WTC11 (cell line): ENCODE results near the gene GATAD2A. TPM values are rescaled to one million over a fixed set of nuclear protein-coding genes. Genes with fewer than 3 reads are reported as not detected.

Source experiments
- EMX1 ChIP-seq: fragments of 250-450 bp; sonication (Bioruptor Pico); IDR thresholded peaks from 2 replicates; pipeline ENCODE4 v1.8.0; 2021; ENCODE audit warnings: mild to moderate bottlenecking
- FOXJ3 ChIP-seq: sonication (generic); formaldehyde crosslinking; IDR thresholded peaks from 2 replicates; pipeline ENCODE4 v1.9.0; 2021; ENCODE audit warnings: missing genetic modification reagents, mild to moderate bottlenecking, borderline replicate concordance
- HMGA2 ChIP-seq: fragments of 250-450 bp; sonication (Bioruptor Pico); IDR thresholded peaks from 2 replicates; pipeline ENCODE4 v1.4.0; 2021; ENCODE audit warnings: mild to moderate bottlenecking, moderate library complexity
- JUN ChIP-seq: sonication (generic); formaldehyde crosslinking; IDR thresholded peaks from 2 replicates; pipeline ENCODE4 v1.8.0; 2023; ENCODE audit warnings: mild to moderate bottlenecking, missing genetic modification reagents
- MXD4 ChIP-seq: fragments of 250-450 bp; sonication (Bioruptor Pico); IDR thresholded peaks from 2 replicates; pipeline ENCODE4 v1.8.0; 2021; ENCODE audit warnings: mild to moderate bottlenecking, moderate library complexity, borderline replicate concordance
- NFATC4 ChIP-seq: fragments of 250-450 bp; sonication (Bioruptor Pico); IDR thresholded peaks from 2 replicates; pipeline ENCODE4 v1.9.0; 2021; ENCODE audit warnings: mild to moderate bottlenecking
- NFE2L1 ChIP-seq: sonication (generic); formaldehyde crosslinking; IDR thresholded peaks from 2 replicates; pipeline ENCODE4 v1.8.1; 2023; ENCODE audit warnings: missing genetic modification reagents
- NR2C2 ChIP-seq: sonication (generic); formaldehyde crosslinking; IDR thresholded peaks from 2 replicates; pipeline ENCODE4 v1.8.0; 2022; ENCODE audit warnings: mild to moderate bottlenecking, missing genetic modification reagents
- NR3C1 ChIP-seq: sonication (generic); formaldehyde crosslinking; conservative IDR thresholded peaks from 2 replicates; pipeline ENCODE4 v1.8.1; 2023; ENCODE audit warnings: low read depth, mild to moderate bottlenecking, missing genetic modification reagents
- PRRX2 ChIP-seq: fragments of 250-450 bp; sonication (Bioruptor Pico); IDR thresholded peaks from 2 replicates; pipeline ENCODE4 v1.8.0; 2021; ENCODE audit warnings: mild to moderate bottlenecking
- RELA ChIP-seq: sonication (generic); formaldehyde crosslinking; IDR thresholded peaks from 2 replicates; pipeline ENCODE4 v1.8.1; 2022; ENCODE audit warnings: missing genetic modification reagents, mild to moderate bottlenecking, borderline replicate concordance
- SOX15 ChIP-seq: fragments of 250-450 bp; sonication (Bioruptor Pico); IDR thresholded peaks from 2 replicates; pipeline ENCODE4 v1.9.0; 2021; ENCODE audit warnings: mild to moderate bottlenecking
- SP1 ChIP-seq: sonication (generic); formaldehyde crosslinking; conservative IDR thresholded peaks from 2 replicates; pipeline ENCODE4 v1.8.1; 2022; ENCODE audit warnings: missing genetic modification reagents
- TP53 ChIP-seq: sonication (generic); formaldehyde crosslinking; IDR thresholded peaks from 2 replicates; pipeline ENCODE4 v1.8.1; 2023; ENCODE audit warnings: mild to moderate bottlenecking, missing genetic modification reagents
- ZNF121 ChIP-seq: sonication (generic); formaldehyde crosslinking; IDR thresholded peaks from 2 replicates; pipeline ENCODE4 v1.8.0; 2023; ENCODE audit warnings: missing genetic modification reagents
- ZNF138 ChIP-seq: sonication (generic); formaldehyde crosslinking; conservative IDR thresholded peaks from 2 replicates; pipeline ENCODE4 v1.8.1; 2022; ENCODE audit warnings: mild to moderate bottlenecking, moderate library complexity, missing genetic modification reagents
- ZNF219 ChIP-seq: sonication (generic); formaldehyde crosslinking; IDR thresholded peaks from 2 replicates; pipeline ENCODE4 v1.8.0; 2023; ENCODE audit warnings: missing genetic modification reagents, mild to moderate bottlenecking, borderline replicate concordance
- ZNF263 ChIP-seq: sonication (generic); formaldehyde crosslinking; IDR thresholded peaks from 2 replicates; pipeline ENCODE4 v1.8.1; 2022; ENCODE audit warnings: low read depth, mild to moderate bottlenecking, moderate library complexity, missing genetic modification reagents
- total RNA-seq: library from RNA; stranded (reverse); gene quantifications from 3 replicates; pipeline ENCODE4 v1.2.3, GENCODE V29; 2021
- TF ChIP-seq, protein P1 (sequence below): fragments of 250-450 bp; sonication (Bioruptor Pico); IDR thresholded peaks from 2 replicates; pipeline ENCODE4 v2.1.2; 2022; ENCODE audit warnings: mild to moderate bottlenecking, moderate library complexity
- TF ChIP-seq, protein P2 (sequence below): sonication (generic); formaldehyde crosslinking; IDR thresholded peaks from 2 replicates; pipeline ENCODE4 v1.8.1; 2023; ENCODE audit warnings: mild to moderate bottlenecking, missing genetic modification reagents, moderate library complexity
- TF ChIP-seq, protein P3 (sequence below): sonication (generic); formaldehyde crosslinking; IDR thresholded peaks from 2 replicates; pipeline ENCODE4 v1.8.1; 2022; ENCODE audit warnings: missing genetic modification reagents, borderline replicate concordance
- TF ChIP-seq, protein P4 (sequence below): sonication (generic); formaldehyde crosslinking; IDR thresholded peaks from 2 replicates; pipeline ENCODE4 v1.8.0; 2022; ENCODE audit warnings: mild to moderate bottlenecking, missing genetic modification reagents
- TF ChIP-seq, protein P5 (sequence below): sonication (generic); formaldehyde crosslinking; IDR thresholded peaks from 2 replicates; pipeline ENCODE4 v1.8.0; 2022; ENCODE audit warnings: mild to moderate bottlenecking, missing genetic modification reagents
- TF ChIP-seq, protein P6 (sequence below): sonication (generic); formaldehyde crosslinking; IDR thresholded peaks from 2 replicates; pipeline ENCODE4 v1.8.1; 2023; ENCODE audit warnings: mild to moderate bottlenecking, missing genetic modification reagents, borderline replicate concordance
- TF ChIP-seq, protein P7 (sequence below): sonication (generic); formaldehyde crosslinking; conservative IDR thresholded peaks from 2 replicates; pipeline ENCODE4 v1.8.1; 2023; ENCODE audit warnings: mild to moderate bottlenecking, low read depth, missing genetic modification reagents, moderate library complexity
- TF ChIP-seq, protein P8 (sequence below): fragments of 250-450 bp; sonication (Bioruptor Pico); conservative IDR thresholded peaks from 2 replicates; pipeline ENCODE4 v1.9.0; 2021; ENCODE audit warnings: mild to moderate bottlenecking

GATAD2A gene
- total RNA-seq, 1 experiment from 2014 or later, result 209 TPM

DNA sequence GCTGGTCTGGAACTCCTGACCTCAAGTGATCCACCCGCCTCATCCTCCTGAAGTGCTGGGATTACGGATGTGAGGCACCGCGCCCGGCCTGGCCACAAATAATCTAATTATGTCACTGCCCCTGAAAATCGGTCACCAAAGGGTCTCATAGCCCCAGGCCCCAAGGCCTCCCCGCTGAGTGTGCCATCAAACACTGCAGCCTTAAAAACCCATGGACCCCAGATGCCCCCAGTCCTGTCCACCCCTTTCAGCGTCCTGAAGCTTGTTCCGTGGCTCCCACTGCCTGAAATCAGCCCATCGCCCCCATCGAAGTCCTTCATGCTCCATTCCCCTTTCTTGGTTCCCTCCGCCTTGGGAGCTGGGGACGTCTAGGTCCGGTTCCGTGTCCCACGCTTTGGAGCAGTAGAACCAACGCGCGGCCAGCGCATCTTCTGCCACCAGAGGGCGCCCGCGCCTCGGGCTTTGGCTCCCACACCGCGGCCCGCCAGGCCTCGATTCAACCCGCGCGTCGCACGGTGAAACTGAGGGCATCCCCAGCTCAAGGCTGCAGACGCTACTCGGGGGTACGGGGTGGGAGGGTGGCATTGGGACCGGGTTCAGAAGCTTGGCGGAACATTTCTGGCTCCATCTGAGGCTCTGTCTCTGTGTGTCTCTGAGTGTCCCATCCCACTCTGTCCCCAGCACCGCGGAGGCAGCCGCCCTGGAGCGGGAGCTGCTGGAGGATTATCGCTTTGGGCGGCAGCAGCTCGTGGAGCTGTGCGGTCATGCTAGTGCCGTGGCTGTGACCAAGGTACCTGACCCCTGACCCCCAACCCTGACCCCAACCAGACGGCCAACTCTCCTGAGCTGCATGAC lies 126.7 kb downstream of the GATAD2A start (continued):
- TF ChIP-seq ZNF263 (CRISPR knock-in tag), result no peak
- TF ChIP-seq PRRX2, result 0 out of 2 replicates have a peak, but pooled peaks have one; percentile 47
- TF ChIP-seq ZNF219 (CRISPR knock-in tag), result no peak
- TF ChIP-seq ZNF138, result no peak
- TF ChIP-seq FOXJ3 (CRISPR knock-in tag), result no peak
- TF ChIP-seq NFATC4 (CRISPR knock-in tag), result no peak
- TF ChIP-seq, protein P1, sequence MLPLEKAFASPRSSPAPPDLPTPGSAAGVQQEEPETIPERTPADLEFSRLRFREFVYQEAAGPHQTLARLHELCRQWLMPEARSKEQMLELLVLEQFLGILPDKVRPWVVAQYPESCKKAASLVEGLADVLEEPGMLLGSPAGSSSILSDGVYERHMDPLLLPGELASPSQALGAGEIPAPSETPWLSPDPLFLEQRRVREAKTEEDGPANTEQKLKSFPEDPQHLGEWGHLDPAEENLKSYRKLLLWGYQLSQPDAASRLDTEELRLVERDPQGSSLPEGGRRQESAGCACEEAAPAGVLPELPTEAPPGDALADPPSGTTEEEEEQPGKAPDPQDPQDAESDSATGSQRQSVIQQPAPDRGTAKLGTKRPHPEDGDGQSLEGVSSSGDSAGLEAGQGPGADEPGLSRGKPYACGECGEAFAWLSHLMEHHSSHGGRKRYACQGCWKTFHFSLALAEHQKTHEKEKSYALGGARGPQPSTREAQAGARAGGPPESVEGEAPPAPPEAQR, result no peak
- TF ChIP-seq, protein P2, sequence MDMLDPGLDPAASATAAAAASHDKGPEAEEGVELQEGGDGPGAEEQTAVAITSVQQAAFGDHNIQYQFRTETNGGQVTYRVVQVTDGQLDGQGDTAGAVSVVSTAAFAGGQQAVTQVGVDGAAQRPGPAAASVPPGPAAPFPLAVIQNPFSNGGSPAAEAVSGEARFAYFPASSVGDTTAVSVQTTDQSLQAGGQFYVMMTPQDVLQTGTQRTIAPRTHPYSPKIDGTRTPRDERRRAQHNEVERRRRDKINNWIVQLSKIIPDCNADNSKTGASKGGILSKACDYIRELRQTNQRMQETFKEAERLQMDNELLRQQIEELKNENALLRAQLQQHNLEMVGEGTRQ (CRISPR knock-in tag), result no peak
- TF ChIP-seq, protein P3, sequence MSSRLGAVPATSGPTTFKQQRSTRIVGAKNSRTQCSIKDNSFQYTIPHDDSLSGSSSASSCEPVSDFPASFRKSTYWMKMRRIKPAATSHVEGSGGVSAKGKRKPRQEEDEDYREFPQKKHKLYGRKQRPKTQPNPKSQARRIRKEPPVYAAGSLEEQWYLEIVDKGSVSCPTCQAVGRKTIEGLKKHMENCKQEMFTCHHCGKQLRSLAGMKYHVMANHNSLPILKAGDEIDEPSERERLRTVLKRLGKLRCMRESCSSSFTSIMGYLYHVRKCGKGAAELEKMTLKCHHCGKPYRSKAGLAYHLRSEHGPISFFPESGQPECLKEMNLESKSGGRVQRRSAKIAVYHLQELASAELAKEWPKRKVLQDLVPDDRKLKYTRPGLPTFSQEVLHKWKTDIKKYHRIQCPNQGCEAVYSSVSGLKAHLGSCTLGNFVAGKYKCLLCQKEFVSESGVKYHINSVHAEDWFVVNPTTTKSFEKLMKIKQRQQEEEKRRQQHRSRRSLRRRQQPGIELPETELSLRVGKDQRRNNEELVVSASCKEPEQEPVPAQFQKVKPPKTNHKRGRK (CRISPR knock-in tag), result no peak
- TF ChIP-seq, protein P4, sequence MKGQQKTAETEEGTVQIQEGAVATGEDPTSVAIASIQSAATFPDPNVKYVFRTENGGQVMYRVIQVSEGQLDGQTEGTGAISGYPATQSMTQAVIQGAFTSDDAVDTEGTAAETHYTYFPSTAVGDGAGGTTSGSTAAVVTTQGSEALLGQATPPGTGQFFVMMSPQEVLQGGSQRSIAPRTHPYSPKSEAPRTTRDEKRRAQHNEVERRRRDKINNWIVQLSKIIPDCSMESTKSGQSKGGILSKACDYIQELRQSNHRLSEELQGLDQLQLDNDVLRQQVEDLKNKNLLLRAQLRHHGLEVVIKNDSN (CRISPR knock-in tag), result peak; percentile 15; the same call in 1 of the 2 replicates
- no peak for TF ChIP-seq NR3C1 (CRISPR knock-in tag)
- TF ChIP-seq JUN (CRISPR knock-in tag), result no peak
- TF ChIP-seq, protein P5, sequence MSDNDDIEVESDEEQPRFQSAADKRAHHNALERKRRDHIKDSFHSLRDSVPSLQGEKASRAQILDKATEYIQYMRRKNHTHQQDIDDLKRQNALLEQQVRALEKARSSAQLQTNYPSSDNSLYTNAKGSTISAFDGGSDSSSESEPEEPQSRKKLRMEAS (CRISPR knock-in tag), result 0 out of 2 replicates have a peak, but pooled peaks have one; percentile 47
- no peak for TF ChIP-seq MXD4 (CRISPR knock-in tag)
- no peak for TF ChIP-seq NFE2L1 (CRISPR knock-in tag)
- TF ChIP-seq, protein P6, sequence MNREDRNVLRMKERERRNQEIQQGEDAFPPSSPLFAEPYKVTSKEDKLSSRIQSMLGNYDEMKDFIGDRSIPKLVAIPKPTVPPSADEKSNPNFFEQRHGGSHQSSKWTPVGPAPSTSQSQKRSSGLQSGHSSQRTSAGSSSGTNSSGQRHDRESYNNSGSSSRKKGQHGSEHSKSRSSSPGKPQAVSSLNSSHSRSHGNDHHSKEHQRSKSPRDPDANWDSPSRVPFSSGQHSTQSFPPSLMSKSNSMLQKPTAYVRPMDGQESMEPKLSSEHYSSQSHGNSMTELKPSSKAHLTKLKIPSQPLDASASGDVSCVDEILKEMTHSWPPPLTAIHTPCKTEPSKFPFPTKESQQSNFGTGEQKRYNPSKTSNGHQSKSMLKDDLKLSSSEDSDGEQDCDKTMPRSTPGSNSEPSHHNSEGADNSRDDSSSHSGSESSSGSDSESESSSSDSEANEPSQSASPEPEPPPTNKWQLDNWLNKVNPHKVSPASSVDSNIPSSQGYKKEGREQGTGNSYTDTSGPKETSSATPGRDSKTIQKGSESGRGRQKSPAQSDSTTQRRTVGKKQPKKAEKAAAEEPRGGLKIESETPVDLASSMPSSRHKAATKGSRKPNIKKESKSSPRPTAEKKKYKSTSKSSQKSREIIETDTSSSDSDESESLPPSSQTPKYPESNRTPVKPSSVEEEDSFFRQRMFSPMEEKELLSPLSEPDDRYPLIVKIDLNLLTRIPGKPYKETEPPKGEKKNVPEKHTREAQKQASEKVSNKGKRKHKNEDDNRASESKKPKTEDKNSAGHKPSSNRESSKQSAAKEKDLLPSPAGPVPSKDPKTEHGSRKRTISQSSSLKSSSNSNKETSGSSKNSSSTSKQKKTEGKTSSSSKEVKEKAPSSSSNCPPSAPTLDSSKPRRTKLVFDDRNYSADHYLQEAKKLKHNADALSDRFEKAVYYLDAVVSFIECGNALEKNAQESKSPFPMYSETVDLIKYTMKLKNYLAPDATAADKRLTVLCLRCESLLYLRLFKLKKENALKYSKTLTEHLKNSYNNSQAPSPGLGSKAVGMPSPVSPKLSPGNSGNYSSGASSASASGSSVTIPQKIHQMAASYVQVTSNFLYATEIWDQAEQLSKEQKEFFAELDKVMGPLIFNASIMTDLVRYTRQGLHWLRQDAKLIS (CRISPR knock-in tag), result no peak
- TF ChIP-seq, protein P7, sequence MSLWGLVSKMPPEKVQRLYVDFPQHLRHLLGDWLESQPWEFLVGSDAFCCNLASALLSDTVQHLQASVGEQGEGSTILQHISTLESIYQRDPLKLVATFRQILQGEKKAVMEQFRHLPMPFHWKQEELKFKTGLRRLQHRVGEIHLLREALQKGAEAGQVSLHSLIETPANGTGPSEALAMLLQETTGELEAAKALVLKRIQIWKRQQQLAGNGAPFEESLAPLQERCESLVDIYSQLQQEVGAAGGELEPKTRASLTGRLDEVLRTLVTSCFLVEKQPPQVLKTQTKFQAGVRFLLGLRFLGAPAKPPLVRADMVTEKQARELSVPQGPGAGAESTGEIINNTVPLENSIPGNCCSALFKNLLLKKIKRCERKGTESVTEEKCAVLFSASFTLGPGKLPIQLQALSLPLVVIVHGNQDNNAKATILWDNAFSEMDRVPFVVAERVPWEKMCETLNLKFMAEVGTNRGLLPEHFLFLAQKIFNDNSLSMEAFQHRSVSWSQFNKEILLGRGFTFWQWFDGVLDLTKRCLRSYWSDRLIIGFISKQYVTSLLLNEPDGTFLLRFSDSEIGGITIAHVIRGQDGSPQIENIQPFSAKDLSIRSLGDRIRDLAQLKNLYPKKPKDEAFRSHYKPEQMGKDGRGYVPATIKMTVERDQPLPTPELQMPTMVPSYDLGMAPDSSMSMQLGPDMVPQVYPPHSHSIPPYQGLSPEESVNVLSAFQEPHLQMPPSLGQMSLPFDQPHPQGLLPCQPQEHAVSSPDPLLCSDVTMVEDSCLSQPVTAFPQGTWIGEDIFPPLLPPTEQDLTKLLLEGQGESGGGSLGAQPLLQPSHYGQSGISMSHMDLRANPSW (CRISPR knock-in tag), result no peak
- TF ChIP-seq ZNF121 (CRISPR knock-in tag), result no peak
- TF ChIP-seq HMGA2 (CRISPR knock-in tag), result no peak
- no peak for TF ChIP-seq RELA (CRISPR knock-in tag)
- TF ChIP-seq NR2C2, result no peak
- peak; percentile 55; the same call in 1 of the 2 replicates for TF ChIP-seq SP1
- TF ChIP-seq, protein P8, sequence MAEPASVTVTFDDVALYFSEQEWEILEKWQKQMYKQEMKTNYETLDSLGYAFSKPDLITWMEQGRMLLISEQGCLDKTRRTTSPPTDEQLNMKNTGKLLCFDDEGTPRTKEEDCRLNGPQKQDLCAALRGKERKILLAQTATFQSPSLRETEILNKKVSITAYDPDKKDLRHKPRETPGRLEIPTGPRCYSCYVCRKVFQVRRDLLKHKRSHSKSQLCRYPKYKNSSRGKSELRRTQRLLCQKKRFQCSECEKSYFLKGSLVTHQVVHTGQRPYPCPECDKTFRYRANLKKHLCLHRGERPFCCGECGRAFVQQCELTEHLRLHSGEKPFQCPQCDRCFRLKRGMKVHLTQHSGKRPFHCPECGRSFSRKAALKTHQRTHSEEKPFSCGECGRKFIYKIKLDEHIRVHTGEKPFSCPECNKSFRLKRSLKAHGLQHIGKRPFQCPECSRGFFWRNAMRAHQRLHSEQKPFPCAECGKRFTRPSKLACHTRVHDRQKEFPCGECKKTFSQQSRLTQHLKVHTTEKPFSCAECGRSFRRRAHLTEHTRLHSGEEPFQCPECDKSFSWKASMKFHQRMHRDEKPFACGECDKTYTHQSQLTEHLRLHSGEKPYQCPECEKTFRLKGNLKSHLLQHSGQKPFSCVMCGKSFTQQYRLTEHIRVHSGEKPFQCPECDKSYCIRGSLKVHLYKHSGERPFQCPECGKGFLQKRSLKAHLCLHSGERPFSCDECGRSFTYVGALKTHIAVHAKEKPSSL, result no peak
- TF ChIP-seq SOX15 (CRISPR knock-in tag), result no peak
- no peak for TF ChIP-seq EMX1 (CRISPR knock-in tag)
- TF ChIP-seq TP53 (CRISPR knock-in tag), result no peak
